ENCODE results near the gene MAPK8IP3.

MAPK8IP3 gene

DNA sequence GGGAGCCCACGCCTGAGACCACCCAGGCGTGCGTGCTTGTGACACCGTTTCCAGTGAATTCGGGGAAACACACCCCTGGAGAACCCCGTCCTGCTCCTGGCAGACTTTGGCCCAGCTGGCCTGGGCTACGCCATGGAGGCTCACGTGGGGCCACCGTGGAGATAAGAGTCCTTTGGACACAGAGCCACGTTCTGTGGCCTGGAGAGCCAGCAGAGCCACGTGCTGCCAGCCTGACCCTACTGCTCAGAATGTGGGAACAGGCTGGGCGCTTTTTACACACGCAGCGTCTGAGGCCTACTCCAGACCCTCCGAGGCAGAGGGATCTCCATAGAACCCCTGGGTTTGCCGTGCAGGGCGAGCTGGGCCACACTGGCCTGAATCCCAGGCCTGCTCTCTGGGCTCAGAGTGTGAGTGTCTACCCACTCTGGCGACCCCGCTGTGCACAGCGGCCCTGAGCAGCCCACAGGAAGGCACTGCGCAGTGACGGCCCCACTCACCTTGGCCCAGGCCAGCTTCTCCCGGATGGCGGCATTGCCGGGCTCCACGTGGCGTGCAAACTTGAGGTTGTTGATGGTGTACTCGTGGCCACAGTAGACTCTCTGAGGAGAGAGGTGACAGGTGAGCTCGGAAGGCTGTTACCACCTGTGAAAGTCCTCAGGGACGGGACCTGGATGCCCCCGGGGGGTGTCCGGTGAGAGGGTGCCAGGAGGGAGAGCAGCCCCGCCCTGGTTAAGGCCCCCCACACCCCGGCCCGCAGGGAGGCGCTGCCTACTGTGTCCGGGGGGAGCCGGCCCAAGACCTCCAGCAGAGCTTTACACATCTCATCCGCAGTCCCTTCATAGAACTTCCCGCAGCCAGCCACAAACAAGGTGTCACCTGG lies 110.6 kb downstream of the MAPK8IP3 start:
- DNase-seq = no peak

DNA sequence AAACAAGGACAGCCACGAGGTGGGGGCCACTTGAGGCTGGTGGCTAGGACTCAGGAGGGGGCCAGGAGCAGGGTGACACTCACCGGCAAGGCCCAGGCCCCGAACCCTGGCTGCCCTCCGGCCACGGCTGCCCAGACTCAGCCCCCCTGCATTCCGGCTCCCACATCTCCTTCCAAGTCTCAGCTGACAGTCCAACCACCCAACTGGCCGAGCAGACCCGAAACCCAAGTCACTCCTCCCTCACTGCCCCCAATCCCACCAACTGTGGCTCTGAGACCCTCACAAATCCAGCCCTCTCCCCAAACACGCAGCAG lies 111.2 kb downstream of the MAPK8IP3 start:
- no peak for DNase-seq

DNA sequence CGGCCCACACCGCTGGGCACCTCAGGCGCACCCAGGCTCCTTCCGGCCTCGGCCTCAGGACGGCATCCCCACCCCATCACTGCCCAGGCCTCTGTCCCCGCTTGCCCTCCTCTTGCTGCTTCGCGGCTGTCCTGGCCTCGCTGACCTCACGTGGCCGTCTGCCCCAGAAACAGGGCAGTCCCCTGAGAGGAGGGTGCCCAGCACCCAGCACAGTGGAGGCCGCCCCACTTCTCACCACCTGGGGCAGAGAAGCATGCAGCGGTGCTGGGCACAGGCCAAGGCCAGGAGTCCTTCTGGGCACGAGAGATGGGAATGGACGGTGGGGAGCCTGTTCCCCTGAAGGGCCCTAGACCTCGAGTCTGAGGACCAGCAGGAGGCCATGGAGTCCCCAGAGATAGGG lies 111.7 kb downstream of the MAPK8IP3 start:
- no peak for DNase-seq

DNA sequence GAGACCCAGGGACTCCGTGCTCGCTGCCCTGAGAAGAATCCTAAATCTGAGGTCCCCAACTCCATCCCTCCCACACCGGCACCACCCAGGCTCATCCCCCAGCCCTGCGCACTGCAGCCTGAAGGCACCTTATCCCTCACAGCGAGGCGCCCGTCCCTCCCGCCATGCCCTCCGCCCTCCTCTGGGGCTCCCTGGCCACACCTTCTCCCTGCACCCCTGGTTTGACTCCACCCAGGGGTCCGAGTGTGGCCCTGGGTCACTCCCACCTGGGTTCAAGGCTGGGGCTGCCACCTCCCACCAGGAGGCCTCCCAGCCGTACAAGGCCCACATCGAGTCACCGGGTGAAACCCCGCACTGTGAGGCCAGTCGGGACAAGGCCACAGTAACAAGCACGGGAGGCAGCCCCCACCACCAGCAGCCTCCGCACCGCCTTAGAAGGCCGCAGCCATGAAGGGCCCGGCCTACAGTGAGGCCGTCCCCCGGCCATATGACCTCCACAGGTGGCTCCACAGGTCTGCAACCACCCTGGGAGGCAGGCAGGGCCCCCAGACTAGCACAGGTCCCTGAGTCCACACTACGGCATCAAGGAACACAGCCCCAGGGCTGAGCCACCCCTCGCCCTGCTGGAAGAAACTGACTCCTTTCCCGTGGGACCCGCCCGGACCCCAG lies 112.3 kb downstream of the MAPK8IP3 start:
- no peak for DNase-seq

DNA sequence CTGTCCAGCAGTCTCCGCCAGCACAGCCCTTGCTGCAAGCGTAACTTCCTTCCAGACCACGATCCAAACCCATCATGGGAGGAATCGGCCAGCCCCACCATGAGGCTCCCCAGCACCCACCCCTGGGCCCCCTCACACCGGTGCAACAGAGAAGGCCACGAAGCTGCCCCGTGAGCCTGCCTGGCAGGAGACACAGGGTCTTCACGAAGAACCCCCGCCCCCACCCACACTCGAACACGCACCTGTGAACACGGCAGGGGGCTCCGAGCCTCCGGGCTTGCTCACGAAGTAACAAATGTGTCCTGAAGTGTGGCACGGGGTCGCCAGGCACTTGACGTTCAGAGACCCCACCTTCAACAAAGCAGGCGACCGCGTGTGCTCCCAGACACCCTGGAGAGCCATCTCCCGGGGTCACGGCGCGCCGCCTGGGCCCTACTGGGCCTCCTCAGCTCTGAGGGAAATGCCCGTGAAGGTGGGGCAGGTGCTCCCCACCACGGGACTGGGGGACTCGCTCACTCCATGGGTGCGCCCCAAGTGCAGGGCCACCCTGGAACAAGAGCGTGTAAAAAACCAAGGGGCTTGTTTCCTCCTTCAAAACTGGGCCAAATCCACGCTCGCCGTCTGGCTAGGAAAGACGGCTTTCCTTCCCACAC lies 113.0 kb downstream of the MAPK8IP3 start:
- no peak for DNase-seq

DNA sequence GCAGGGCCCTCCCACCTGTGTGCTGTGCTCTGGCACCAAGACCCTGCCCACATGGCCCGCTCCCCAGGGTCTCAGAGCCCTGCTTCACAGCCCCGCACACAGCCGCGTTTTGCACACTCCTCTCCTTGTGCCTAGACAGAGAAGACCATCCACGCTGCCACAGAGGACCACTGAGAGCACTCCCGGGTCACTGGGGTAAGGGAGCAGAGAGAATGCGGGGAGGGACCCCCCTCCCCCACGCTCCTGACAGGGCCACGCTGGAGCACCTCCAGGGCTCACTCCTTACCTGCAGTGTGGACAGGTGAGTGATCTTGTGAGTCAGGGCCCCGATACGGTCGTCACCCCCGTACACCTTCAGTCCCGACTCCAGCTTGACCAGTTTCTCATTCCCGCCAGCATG lies 113.6 kb downstream of the MAPK8IP3 start:
- DNase-seq = no peak
